Hematopoietic multipotent progenitor cell treated with erythropoietin and hydrocortisone succinate and interleukin-3 and kit ligand, for 8 days (in vitro differentiated cells): ENCODE results near the gene GPR176.

Experiments
- DNase-seq: peaks from one replicate; pipeline ENCODE4 v3.0.0-alpha.2; 2015

GPR176 gene

GRCh38 chr15:39888243-39888642 lies 31.8 kb downstream of the GPR176 start:
- DNase-seq, result no peak

- DNase-seq, result peak; percentile 73
These were observed 32.2 kb downstream of the GPR176 start for GRCh38 chr15:39887832-39888231.

DNA sequence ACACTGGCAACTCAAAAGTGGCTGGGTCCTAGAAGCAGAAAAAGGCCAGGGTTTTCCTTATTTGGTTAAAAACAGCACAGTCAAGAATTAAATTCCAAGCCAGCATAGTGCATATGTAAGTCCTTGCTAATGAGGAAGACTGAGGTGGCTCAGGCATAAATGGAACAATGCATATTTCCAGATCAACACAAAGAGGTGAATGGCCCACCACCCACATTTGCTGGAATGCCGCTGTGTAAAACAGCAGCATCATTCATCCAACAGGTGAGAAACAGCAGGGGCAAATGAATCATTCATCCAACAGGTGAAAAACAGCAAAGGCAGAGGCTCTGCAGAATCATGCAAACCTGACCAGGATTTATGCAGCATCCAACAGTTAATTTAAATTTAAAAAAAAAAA lies 32.9 kb downstream of the GPR176 start:
- DNase-seq, result no peak

GRCh38 chr15:39886418-39886817 lies 33.6 kb downstream of the GPR176 start:
- DNase-seq, result no peak

DNA sequence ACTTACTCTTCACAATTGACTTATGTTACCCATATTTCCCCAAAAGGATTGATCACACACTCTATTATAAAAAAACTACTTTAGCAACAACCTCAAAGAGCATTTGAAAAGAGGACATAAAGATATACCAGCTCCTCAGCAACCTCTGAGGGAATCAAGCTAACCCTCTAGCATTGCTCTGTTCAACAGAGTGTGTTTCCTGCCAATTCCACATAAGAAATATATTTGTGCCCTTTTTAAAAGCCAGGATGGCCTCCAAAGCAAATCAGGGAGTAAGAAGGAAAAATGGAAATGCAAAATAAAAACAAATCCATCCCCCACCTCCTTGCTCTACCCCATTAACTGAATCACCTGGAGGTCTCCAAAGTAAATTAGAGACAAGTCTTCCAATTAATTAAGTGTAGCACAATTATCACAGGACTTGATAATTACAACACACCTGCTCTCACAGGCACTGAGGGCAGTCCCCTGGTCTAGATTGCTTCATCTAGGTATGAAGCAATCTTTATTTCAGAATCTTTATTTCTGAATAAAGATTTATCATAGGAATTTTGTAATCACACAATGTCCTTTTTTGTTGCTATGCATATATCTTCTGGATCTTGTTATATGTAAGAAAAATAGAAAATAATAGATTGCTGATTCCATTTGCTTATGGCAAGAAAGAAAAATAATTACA lies 34.8 kb downstream of the GPR176 start:
- DNase-seq, result no peak

DNA sequence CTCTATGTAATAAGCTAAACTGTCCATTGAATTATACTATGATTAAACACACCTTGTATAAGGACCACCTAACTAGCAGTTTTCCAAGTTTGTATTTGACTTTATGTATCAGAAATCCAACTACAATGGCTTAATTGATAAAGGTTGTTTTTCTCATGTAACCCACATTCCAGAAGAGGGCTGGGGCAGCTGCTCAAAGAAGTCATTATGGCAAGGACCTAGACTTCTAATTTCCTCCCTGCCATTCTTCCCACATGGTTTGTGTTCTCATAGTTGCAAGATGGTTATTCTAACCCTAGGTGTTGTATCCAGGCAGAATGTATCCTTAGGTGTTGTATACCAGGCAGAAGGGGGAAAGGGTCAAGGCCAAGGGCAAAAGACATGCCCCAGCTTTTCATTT lies 35.7 kb downstream of the GPR176 start:
- DNase-seq, result no peak

- no peak for DNase-seq
These were observed 37.5 kb downstream of the GPR176 start for GRCh38 chr15:39882602-39883001.

- no peak for DNase-seq
These were observed 38.3 kb downstream of the GPR176 start for GRCh38 chr15:39881790-39882189.

GRCh38 chr15:39880718-39881387 lies 39.2 kb downstream of the GPR176 start:
- no peak for DNase-seq

DNA sequence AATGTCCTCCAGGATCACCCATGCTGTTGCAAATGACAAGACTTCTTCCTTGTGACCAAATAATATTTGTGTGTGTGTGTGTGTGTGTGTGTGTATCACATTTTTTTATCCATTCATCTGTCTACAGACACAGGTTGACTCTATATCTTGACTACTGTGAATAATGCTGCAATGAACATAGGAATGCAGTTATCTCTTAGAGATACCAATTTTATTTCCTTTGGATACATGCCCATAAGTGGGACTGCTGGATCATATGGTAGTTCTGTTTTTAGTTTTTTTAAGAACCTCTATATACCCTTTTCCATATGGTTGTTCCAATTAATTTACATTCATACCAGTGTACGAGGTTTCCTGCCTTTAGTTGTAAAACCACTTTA lies 41.7 kb downstream of the GPR176 start:
- DNase-seq, result no peak

GRCh38 chr15:39874890-39875549 lies 45.0 kb downstream of the GPR176 start:
- peak; percentile 62 for DNase-seq

- no peak for DNase-seq
These were observed 46.1 kb downstream of the GPR176 start for GRCh38 chr15:39873978-39874377.

DNA sequence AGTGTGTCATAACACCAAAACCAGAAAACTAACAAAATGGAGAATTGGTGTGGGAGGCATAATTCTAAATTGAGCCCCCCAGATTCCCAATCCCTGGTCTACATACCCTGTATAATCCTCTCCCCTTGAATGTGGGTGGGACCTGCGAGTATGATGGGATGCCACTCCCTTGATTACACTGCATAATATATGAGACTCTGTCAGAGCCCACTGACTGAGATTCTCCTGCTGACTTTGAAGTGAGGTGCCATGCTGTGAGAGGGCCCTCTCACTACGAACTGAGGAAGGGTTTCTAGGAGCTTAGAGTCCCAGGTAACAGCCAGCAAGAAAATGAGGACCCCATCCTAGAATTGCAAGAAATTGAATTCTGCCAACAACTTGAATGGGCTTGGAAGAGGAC lies 49.5 kb downstream of the GPR176 start:
- DNase-seq, result no peak

- no peak for DNase-seq
These were observed 50.1 kb downstream of the GPR176 start for GRCh38 chr15:39869858-39870515.

DNA sequence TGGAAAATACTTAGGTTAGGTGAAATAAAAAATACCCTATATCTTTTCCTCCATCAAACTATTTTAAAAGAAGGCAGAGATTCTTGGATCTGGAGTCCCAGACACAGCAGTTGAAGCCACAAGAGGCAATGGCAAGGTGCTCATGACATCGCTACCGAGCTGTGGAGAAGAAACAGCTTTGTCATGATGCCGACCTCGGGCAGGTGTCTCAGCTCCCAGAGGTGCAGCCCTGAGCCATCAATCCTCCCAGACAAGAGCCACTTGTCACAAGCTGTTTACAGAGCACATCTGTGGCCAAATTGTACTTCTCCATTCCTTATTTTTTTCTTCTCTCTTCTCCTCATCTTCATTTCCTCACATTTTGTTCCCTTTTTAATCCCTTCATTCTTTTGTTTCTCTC lies 50.8 kb downstream of the GPR176 start:
- DNase-seq, result no peak

- DNase-seq, result no peak
These were observed 51.7 kb downstream of the GPR176 start for GRCh38 chr15:39868396-39868795.

- no peak for DNase-seq
These were observed 56.0 kb downstream of the GPR176 start for GRCh38 chr15:39864116-39864515.

DNA sequence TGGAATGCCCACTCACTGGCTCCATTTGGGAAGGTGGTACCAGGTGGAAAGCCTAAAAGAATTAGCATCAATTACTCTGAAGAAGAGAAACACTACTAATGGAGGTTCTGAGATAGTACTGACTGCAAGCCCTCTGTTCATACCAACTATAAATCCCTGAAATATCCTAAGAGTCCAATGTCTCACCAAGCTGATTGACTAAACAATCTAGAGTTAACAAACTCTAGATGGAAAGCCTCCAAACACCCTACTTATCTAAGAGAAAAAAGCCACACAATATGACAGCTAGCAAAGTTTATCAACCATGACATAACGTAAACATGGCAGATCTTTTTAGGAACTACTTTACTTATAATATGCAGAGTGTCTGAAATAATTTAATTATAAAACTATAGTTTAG lies 59.2 kb downstream of the GPR176 start:
- no peak for DNase-seq

DNA sequence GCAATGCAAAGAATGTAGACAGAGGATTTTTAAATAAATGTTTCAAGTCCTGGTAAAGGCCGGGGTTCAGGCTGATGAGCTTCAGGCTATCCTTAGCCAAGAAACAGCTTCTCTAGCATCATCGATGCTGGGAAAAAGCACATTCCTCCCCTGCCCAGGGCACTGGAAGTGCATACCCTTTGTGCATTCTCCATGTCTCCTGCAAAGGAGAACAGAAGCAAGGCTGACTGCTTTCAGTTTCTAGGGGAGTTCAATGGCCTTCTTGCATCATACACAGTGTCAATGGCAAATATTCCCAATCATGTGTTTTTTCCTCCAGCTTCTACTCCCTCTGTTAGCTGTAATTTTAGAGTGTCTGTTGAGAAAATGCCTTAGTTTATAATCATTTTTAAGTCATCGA lies 59.9 kb downstream of the GPR176 start:
- DNase-seq, result no peak

GRCh38 chr15:39859636-39860035 lies 60.4 kb downstream of the GPR176 start:
- no peak for DNase-seq

DNA sequence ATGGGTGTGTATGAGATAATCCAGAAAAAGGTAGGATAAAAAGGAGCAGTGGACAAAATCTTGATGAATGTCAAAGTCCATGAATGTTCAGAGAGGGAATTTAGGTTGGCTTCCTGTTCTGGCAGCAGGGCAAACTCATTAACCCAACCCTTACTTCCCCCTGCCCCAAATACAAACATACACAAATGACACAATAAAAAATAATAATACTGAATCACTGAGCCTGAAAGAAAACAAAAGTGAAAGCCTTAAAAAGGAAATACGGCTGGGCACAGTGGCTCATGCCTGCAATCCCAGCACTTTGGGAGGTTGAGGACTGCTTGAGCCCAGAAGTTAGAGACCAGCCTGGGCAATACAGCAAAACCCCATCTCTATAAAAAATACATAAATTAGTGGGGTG lies 62.9 kb downstream of the GPR176 start:
- DNase-seq, result no peak

GRCh38 chr15:39856357-39856756 lies 63.7 kb downstream of the GPR176 start:
- no peak for DNase-seq

- DNase-seq, result no peak
These were observed 64.7 kb downstream of the GPR176 start for GRCh38 chr15:39855400-39855799.

DNA sequence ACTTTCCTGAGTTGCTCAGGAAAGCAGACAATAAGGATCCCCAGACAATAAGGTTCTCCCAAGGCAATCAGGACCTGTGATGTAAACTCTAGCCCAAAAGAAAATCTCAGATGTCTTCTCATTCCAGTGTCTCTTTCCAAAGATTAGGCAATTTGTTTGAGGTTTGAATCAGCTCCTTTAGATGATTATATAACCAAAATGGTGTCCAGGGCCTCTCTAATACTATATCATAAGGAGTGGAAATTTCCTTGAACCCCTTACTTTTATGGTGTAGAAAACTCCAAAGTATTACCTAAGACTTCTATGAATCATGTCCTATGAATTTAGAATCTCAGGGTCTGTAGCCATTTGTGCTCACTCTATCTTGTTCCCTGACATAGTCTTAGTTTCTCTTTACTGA lies 65.9 kb downstream of the GPR176 start:
- no peak for DNase-seq
